LHCN-M2 (cell line): ENCODE measurements around the gene PARP14. TPM values are rescaled to one million over a fixed set of nuclear protein-coding genes. Genes with fewer than 3 reads are reported as not detected.
"Not testable (repeated sequence)": the region's sequence is repeated elsewhere in the genome, so short reads cannot be mapped to it uniquely, and the experiment has no call there.

Source experiments
- DNase-seq: peaks from one replicate; pipeline ENCODE4 v3.0.0-alpha.2; 2012; ENCODE audit warnings: low read depth
- total RNA-seq: library from RNA; depleted of rRNA; stranded (reverse); fragments of >200 nt; gene quantifications from 2 replicates; pipeline ENCODE4 v1.2.3, GENCODE V29; 2014

PARP14 gene
- total RNA-seq, 1 experiment from 2014 or later, result 10.9 TPM

DNA sequence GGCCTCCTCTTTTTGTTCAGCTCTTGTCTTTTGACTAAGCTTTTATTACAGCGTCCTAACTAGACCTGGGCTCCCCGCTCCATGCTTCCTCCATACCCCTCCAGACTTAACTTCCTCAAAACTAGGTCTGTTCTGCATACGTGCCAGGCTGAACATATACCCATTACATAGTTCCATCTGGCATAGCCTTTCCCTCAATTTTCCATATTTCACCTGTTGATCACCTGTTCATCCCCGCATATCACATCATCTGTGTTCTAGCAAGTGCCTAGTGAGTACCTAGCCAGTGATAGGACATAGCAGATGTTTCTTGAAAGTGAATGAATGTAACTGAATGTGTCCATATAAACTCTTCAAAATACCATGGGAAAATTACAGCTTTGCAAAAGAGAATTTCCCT is 36.0 kb downstream of the PARP14 start:
- DNase-seq, result no peak

DNA sequence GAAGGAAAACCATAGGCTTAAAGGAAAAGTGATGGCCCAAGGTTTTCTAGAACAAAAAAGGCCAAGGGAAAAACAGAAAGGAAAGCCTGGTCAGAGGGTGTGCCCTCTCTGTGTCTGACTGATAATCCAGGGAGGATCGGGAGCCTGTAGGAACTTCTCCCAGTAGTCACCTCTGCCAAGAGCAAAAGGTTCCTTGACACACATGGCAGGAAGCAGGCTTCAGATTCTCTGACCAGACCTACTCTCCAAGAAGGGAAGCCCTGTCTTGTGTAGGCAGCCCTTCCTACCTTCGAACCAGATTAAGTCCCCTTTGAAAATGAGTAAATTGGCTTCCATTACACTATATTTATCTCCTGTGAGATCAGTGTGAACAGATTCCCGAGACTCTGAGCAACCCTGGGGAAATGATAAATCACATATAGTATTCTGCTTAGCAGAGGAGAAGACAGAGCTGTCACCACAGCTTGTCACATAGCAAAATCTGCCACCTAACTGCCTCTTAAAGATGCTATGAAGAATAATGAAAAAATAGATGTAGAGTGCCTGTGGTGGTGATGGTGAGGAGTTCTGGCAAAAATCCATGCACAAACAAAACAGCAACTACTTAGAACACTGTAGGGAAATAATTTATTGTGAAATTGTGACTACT is 38.8 kb downstream of the PARP14 start:
- no peak for DNase-seq

GRCh38 chr3:122725106-122725505 is 44.5 kb downstream of the PARP14 start:
- DNase-seq, result no peak

- no peak for DNase-seq
These were observed 46.7 kb downstream of the PARP14 start for GRCh38 chr3:122727294-122727693.

DNA sequence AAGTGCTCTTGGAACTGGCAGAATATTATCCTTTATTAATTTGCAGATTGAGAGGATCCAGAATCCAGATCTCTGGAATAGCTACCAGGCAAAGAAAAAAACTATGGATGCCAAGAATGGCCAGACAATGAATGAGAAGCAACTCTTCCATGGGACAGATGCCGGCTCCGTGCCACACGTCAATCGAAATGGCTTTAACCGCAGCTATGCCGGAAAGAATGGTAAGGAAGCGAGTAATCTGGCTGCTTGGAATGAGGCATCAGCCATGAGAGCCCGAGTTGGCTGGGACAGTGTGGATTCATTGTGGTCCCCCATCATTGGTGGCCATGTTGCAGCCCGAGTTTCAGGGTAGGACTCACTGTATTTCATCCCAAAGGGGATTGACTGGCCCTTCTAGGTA is 47.1 kb downstream of the PARP14 start:
- DNase-seq, result no peak

GRCh38 chr3:122728186-122728585 is 47.5 kb downstream of the PARP14 start:
- DNase-seq, result no peak

- DNase-seq, result no peak
These were observed 48.3 kb downstream of the PARP14 start for GRCh38 chr3:122728756-122729514.

GRCh38 chr3:122730240-122730639 is 49.6 kb downstream of the PARP14 start:
- no peak for DNase-seq

- DNase-seq, result not testable (repeated sequence)
These were observed 52.3 kb downstream of the PARP14 start for GRCh38 chr3:122732682-122733525.

- no peak for DNase-seq
These were observed 58.5 kb downstream of the PARP14 start for GRCh38 chr3:122739172-122739571.

- DNase-seq, result no peak
These were observed 61.6 kb downstream of the PARP14 start for GRCh38 chr3:122742234-122742633.

DNA sequence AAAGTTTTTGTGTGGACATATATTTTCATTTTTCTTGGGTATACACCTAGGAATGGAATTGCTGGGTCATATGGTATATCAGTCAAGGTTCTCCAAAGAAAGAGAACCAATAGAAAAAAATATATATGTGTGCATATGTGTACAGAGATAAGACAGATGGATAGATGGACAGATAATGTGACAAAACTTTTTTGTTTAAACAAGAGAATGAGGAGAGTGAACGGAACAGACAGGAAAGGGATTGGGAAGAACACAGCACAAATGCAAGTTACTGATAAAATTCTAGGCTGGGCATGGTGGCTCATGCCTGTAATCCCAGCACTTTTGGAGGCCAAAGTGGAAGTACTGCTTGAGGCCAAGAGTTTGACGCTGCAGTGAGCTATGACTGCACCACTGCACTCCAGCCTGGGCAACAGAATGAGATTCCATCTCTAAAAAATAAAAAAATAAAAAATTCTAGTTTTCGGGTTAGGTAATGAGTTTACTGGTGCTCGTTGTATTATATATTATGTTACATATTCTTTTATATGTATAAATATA is 63.0 kb downstream of the PARP14 start:
- no peak for DNase-seq

- peak; percentile 39 for DNase-seq
These were observed 64.9 kb downstream of the PARP14 start for GRCh38 chr3:122745369-122746021.

- DNase-seq, result not testable (repeated sequence)
These were observed 66.7 kb downstream of the PARP14 start for GRCh38 chr3:122747295-122747694.

DNA sequence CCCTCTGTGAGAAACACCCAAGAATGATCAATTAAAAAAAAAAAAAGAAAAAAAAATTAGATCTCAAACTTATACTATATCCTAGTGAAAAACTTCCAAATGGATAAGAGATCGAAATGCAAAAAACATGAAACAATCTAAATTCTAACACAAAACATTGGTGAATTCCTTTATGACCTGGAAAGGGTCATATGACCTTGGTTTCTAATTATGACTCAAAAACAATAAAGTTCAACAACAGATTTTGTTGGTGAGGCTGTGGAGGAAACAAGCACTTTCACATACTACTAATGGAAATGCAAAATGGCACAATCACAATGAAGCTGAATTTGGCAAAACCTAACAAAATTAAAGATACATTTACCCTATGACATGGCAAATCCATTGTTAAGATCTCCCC is 67.7 kb downstream of the PARP14 start:
- no peak for DNase-seq

GRCh38 chr3:122754929-122755328 is 74.3 kb downstream of the PARP14 start:
- peak; percentile 44 for DNase-seq

DNA sequence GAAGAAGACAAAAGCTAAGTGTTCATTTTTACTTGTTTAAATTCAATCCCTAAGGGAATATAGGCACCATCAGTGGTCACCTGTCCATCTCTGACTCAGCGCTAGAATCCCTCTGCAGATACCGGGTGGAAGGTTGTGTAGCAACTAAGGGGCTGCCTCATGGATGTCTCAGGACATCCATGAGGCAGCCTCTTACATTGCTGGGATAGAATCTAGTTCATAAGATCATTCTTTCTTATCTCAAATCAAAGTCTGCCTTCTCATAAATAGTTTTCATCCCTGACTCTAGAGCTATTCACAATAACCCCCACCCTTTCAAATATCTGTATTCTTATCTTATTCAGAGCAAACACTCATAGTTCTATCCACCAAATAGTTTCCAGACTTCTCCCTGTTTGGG is 74.9 kb downstream of the PARP14 start:
- DNase-seq, result no peak

- no peak for DNase-seq
These were observed 78.4 kb downstream of the PARP14 start for GRCh38 chr3:122758877-122759560.

- DNase-seq, result no peak
These were observed 80.0 kb downstream of the PARP14 start for GRCh38 chr3:122760453-122761271.

- no peak for DNase-seq
These were observed 85.8 kb downstream of the PARP14 start for GRCh38 chr3:122766430-122766829.
